GM12878 (cell line): ENCODE results near the gene KNSTRN. TPM values are rescaled to one million over a fixed set of nuclear protein-coding genes. Genes with fewer than 3 reads are reported as not detected.

Experiments used
- ATAC-seq: fragments of 200-7000 bp; cut with Tn5 transposase; 3 replicates; pipeline ENCODE4 v1.9.1; 2020; ENCODE audit warnings: mild to moderate bottlenecking, moderate library complexity
- BruUV-seq: library from RNA; stranded (reverse); fragments of 400-500 nt; replicated peaks from 2 replicates; lab custom pipeline; 2021; lab: Mats Ljungman, UMichigan
- CTCF ChIA-PET: fragments of 300-600 bp; sonication (Branson Sonifier 250); formaldehyde crosslinking; extraction: SDS; loops from one replicate; lab custom pipeline; 2021; ENCODE audit warnings: inconsistent platforms; lab: Yijun Ruan, JAX
- POLR2A ChIA-PET: fragments of 350-600 bp; formaldehyde crosslinking; extraction: SDS; loops from one replicate; lab custom pipeline; 2021; ENCODE audit warnings: inconsistent platforms; lab: Charles Lee
- RAD21 ChIA-PET: fragments of 300-600 bp; sonication (Branson Sonifier 250); formaldehyde crosslinking; loops from one replicate; lab custom pipeline; 2023; ENCODE audit warnings: antibody characterized with exemption; ENCODE audit not compliant: unreplicated experiment; lab: Charles Lee
- SMC1A ChIA-PET: fragments of 300-600 bp; sonication (Branson Sonifier 250); formaldehyde crosslinking; loops from one replicate; lab custom pipeline; 2023; ENCODE audit not compliant: unreplicated experiment, uncharacterized antibody; lab: Charles Lee
- DNase-seq: peaks from one replicate; pipeline ENCODE4 v3.0.0-alpha.2; 2011; ENCODE audit warnings: low read depth, low spot score
- FAIRE-seq: peaks from 3 replicates; lab custom pipeline; 2011; peaks lifted over from hg19 to GRCh38; lab: Jason Lieb, UNC
- H2AFZ ChIP-seq: 2 replicates; pipeline ENCODE4 v1.6.0; 2011; ENCODE audit warnings: low read depth, low read length, control low read depth; ENCODE audit not compliant: control insufficient read depth
- H3K27ac ChIP-seq: 2 replicates; pipeline ENCODE4 v1.5.1; 2011; ENCODE audit warnings: control low read depth; ENCODE audit not compliant: control insufficient read depth, insufficient read depth
- H3K27me3 ChIP-seq, 2 experiments: replicated peaks in 1 of 2; 2 replicates each; pipeline versions ENCODE4 v1.6.0 to v1.6.1; 2011; ENCODE audit warnings: low read length in 1 of 2; ENCODE audit not compliant: control insufficient read depth in 2 of 2, insufficient read depth in 2 of 2
- H3K36me3 ChIP-seq, 2 experiments: 2 replicates each; pipeline ENCODE4 v1.5.1; 2011; ENCODE audit warnings: low read length in 1 of 2; ENCODE audit not compliant: control insufficient read depth in 2 of 2, insufficient read depth in 2 of 2
- H3K4me1 ChIP-seq: 2 replicates; pipeline ENCODE4 v1.6.1; 2011; ENCODE audit warnings: mild to moderate bottlenecking, low read length, moderate library complexity, mixed read lengths; ENCODE audit not compliant: control insufficient read depth, insufficient read depth
- H3K4me2 ChIP-seq: 2 replicates; pipeline ENCODE4 v1.6.0; 2011; ENCODE audit warnings: control low read depth; ENCODE audit not compliant: control insufficient read depth, insufficient read depth
- H3K4me3 ChIP-seq: fragments of 200-600 bp; sonication (generic); 2 replicates; pipeline ENCODE4 v1.5.1; 2016
- H3K79me2 ChIP-seq: 2 replicates; pipeline ENCODE4 v1.6.0; 2011; ENCODE audit warnings: low read length; ENCODE audit not compliant: control insufficient read depth, insufficient read depth
- H3K9ac ChIP-seq: 2 replicates; pipeline ENCODE4 v1.8.0; 2011; ENCODE audit warnings: low read length, control low read depth, mixed read lengths; ENCODE audit not compliant: control insufficient read depth, insufficient read depth
- H3K9me3 ChIP-seq: replicated peaks from 3 replicates; pipeline ENCODE4 v1.5.1; 2011; ENCODE audit warnings: mild to moderate bottlenecking, low read length; ENCODE audit not compliant: control insufficient read depth, insufficient read depth
- H4K20me1 ChIP-seq: 2 replicates; pipeline ENCODE4 v1.6.0; 2011; ENCODE audit not compliant: control insufficient read depth, insufficient read depth
- BMI1 ChIP-seq: fragments of 450-650 bp; IDR thresholded peaks from 2 replicates; pipeline ENCODE4 v1.6.1; 2016; ENCODE audit warnings: mild to moderate bottlenecking, moderate library complexity, borderline replicate concordance
- CBX5 ChIP-seq: sonication (generic); IDR thresholded peaks from 2 replicates; pipeline ENCODE4 v1.6.1; 2016; ENCODE audit warnings: low read depth, moderate library complexity, mild to moderate bottlenecking, inconsistent platforms
- CHD4 ChIP-seq: fragments of 200-600 bp; sonication (generic); IDR thresholded peaks from 2 replicates; pipeline ENCODE4 v1.6.1; 2016; ENCODE audit warnings: mild to moderate bottlenecking
- EED ChIP-seq: sonication (generic); IDR thresholded peaks from 2 replicates; pipeline ENCODE4 v1.6.1; 2016; ENCODE audit warnings: antibody characterized with exemption, low read depth
- ESRRA ChIP-seq: IDR thresholded peaks from 2 replicates; pipeline ENCODE4 v1.6.1; 2012; ENCODE audit warnings: mild to moderate bottlenecking, low read length, improper control_type of control experiment
- FOXM1 ChIP-seq: IDR thresholded peaks from 2 replicates; pipeline ENCODE4 v1.6.1; 2012; ENCODE audit warnings: low read depth, mild to moderate bottlenecking, inconsistent platforms, low read length, moderate library complexity
- HDAC2 ChIP-seq: fragments of 200-600 bp; sonication (generic); IDR thresholded peaks from 2 replicates; pipeline ENCODE4 v1.6.1; 2017
- HDGF ChIP-seq: fragments of 450-650 bp; IDR thresholded peaks from 2 replicates; pipeline ENCODE4 v1.6.1; 2016; ENCODE audit warnings: antibody characterized with exemption
- IKZF2 ChIP-seq, 2 experiments: fragments of 450-650 bp; IDR thresholded peaks; 2 replicates each; pipeline ENCODE4 v1.6.1; 2017; ENCODE audit warnings: mild to moderate bottlenecking in 2 of 2, moderate library complexity in 2 of 2
- MTA3 ChIP-seq: IDR thresholded peaks from 2 replicates; pipeline ENCODE4 v1.6.1; 2012; ENCODE audit warnings: low read length, inconsistent platforms, borderline replicate concordance
- MYB ChIP-seq: fragments of 150-350 bp; IDR thresholded peaks from 2 replicates; pipeline ENCODE4 v1.6.1; 2014; ENCODE audit warnings: mild to moderate bottlenecking, low read depth, low read length, borderline replicate concordance
- MYC ChIP-seq: IDR thresholded peaks from 2 replicates; pipeline ENCODE4 v1.6.1; 2011; ENCODE audit warnings: mild to moderate bottlenecking, low read length, moderate library complexity, inconsistent platforms; ENCODE audit not compliant: insufficient read depth, insufficient replicate concordance, insufficient read length, severe bottlenecking
- NFYA ChIP-seq: IDR thresholded peaks from 2 replicates; pipeline ENCODE4 v1.6.1; 2011; ENCODE audit warnings: low read depth, mild to moderate bottlenecking, low read length, improper control_type of control experiment, borderline replicate concordance
- NFYB ChIP-seq: IDR thresholded peaks from 2 replicates; pipeline ENCODE4 v1.6.1; 2011; ENCODE audit warnings: low read depth, mild to moderate bottlenecking, low read length, improper control_type of control experiment, moderate library complexity; ENCODE audit not compliant: insufficient read depth
- SMC3 ChIP-seq: IDR thresholded peaks from 2 replicates; pipeline ENCODE4 v1.6.1; 2011; ENCODE audit warnings: low read length, improper control_type of control experiment, borderline replicate concordance
- TBL1XR1 ChIP-seq: IDR thresholded peaks from 2 replicates; pipeline ENCODE4 v1.6.1; 2012; ENCODE audit warnings: low read depth, low read length, improper control_type of control experiment
- ZZZ3 ChIP-seq: IDR thresholded peaks from 2 replicates; pipeline ENCODE4 v1.6.1; 2011; ENCODE audit warnings: low read depth; ENCODE audit not compliant: control insufficient read depth, insufficient read length
- WGBS: methylation state at CpG from one replicate; pipeline ENCODE4 v1.1.6; 2016; ENCODE audit warnings: low lambda C conversion rate; ENCODE audit not compliant: insufficient replicate concordance, insufficient coverage; ENCODE audit errors: missing lambda C conversion rate; 5-methylcytosine and 5-hydroxymethylcytosine counted together
- in situ Hi-C: fragments of 300-500 bp; cut with MboI; formaldehyde crosslinking; loops from 9 replicates; pipeline ENCODE4 v1.14.3; 2018; ENCODE audit warnings: mixed read lengths
- intact Hi-C: fragments of 100-400 bp; cut with micrococcal nuclease; formaldehyde crosslinking; loops from one replicate; pipeline ENCODE4 v1.14.2; 2022; ENCODE audit not compliant: unreplicated experiment
- polyA plus RNA-seq, 11 experiments: library from polyadenylated mRNA; depleted of rRNA in 4 of 11; unstranded in 6 of 11; stranded (reverse) in 5 of 11; fragments of >200 nt; fragmentation: Nextera tagmentation in 4 of 11; fragmentation: Illumina TruSeq in 1 of 11; extraction: Ambion mirVana in 4 of 11; extraction: Trizol in 1 of 11; gene quantifications; 1 replicate in 1 of 11; 2 replicates in 10 of 11; pipeline versions ENCODE4 v1.2.1 to v1.2.3, GENCODE V29; 2011 to 2016; ENCODE audit warnings: inconsistent platforms in 2 of 11, missing spikeins in 2 of 11, low read depth in 1 of 11
- total RNA-seq, 4 experiments: library from RNA; depleted of rRNA in 3 of 4; stranded (reverse); fragments of >200 nt in 3 of 4; fragmentation: Illumina TruSeq in 1 of 4; extraction: Trizol in 1 of 4; gene quantifications; 2 replicates each; pipeline versions ENCODE4 v1.2.1 to v1.2.3, GENCODE V29; 2013 to 2021
- TF ChIP-seq, protein P1 (sequence below): IDR thresholded peaks from 2 replicates; pipeline ENCODE4 v1.6.1; 2011; ENCODE audit warnings: borderline replicate concordance, low read depth, mild to moderate bottlenecking, moderate library complexity, low read length; ENCODE audit not compliant: insufficient read depth, poor library complexity, severe bottlenecking
- TF ChIP-seq, protein P2 (sequence below): fragments of 450-650 bp; IDR thresholded peaks from 2 replicates; pipeline ENCODE4 v1.6.1; 2017; ENCODE audit warnings: mild to moderate bottlenecking, low read depth, inconsistent platforms; ENCODE audit not compliant: poor library complexity, severe bottlenecking

Gene KNSTRN
- total and polyA plus RNA-seq, 10 of the 15 experiments (the other 5 are each of a cell fraction or from before 2014, with no cell fraction given): 30.3 to 72.1 (median 47.1) TPM

DNA sequence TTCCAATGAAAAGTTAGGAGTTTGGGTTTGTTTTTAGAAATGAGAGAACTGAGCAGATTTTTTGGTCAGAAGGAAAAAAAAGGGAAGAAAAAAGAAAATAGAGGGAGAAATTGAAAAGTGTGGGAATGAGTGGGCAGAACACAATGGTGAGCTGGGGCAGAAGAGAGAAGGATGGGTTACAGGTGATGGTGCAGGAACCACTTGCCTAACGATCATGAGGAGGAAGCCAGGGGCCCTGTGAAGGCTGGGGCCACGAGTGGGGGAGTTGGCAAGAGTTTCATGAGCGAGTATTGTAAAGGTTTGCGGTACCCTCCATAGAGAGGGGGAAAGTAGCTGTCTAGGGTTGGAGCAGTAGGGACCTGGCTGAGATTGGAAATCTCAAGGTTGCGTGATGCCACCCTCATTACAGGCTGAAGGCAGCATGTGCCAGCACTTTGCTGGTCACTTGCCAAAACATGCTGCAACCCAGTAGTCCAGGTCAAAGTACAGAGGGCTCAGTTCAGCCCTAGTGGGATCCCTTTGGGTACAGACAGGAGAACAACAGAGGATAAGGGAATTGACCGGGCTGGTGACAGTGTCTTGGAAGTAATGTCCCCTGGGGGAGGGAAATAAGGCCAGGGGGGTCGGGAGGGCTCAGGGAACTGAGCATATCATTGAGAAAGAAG, 29.7 kb downstream of the KNSTRN start:
- Histone ChIP-seq H3K4me3 (no peak overlapping the region), H3K27me3 (no peaks in the 10 kb centered on the region), H3K27ac (no peak overlapping the region), H3K79me2 (0 out of 2 replicates have a peak, but pooled peaks cover 3% of the 10 kb centered on the region), H3K9me3 (no peaks in the 10 kb centered on the region), H3K9ac (no peak overlapping the region), H4K20me1 (no peaks in the 10 kb centered on the region), H3K4me2 (no peak overlapping the region), H2AFZ (no peak overlapping the region), H3K4me1 (peaks cover 22% of the 10 kb centered on the region), H3K36me3 (peaks cover 28 to 30% of the 10 kb centered on the region in 2 experiments)
- CTCF ChIA-PET: interaction anchor here (0.6 to 1.6 kb wide), 3 partner anchors 70 to 75 kb away, joined by 3 to 5 read pairs (median 3); no protein-coding TSS in a partner anchor
- POLR2A ChIA-PET: no interaction called here
- no peak for DNase-seq
- intact Hi-C loops (no loop called here), in situ Hi-C loops (no loop called here)
- no peak for TF ChIP-seq SMC3
- TF ChIP-seq MYB: no peak
- no peak for TF ChIP-seq CBX5
- TF ChIP-seq FOXM1: no peak
- no peak for TF ChIP-seq BMI1
- TF ChIP-seq NFYA: no peak
- no peak for TF ChIP-seq IKZF2 (IDR thresholded peaks at IDR 0.05)
- no peak for TF ChIP-seq MYC
- no peak for TF ChIP-seq CHD4
- no peak for TF ChIP-seq HDGF
- TF ChIP-seq HDAC2: no peak
- TF ChIP-seq ESRRA: no peak
- no peak for TF ChIP-seq TBL1XR1
- TF ChIP-seq, protein P1, sequence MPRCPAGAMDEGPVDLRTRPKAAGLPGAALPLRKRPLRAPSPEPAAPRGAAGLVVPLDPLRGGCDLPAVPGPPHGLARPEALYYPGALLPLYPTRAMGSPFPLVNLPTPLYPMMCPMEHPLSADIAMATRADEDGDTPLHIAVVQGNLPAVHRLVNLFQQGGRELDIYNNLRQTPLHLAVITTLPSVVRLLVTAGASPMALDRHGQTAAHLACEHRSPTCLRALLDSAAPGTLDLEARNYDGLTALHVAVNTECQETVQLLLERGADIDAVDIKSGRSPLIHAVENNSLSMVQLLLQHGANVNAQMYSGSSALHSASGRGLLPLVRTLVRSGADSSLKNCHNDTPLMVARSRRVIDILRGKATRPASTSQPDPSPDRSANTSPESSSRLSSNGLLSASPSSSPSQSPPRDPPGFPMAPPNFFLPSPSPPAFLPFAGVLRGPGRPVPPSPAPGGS: no peak
- TF ChIP-seq, protein P2, sequence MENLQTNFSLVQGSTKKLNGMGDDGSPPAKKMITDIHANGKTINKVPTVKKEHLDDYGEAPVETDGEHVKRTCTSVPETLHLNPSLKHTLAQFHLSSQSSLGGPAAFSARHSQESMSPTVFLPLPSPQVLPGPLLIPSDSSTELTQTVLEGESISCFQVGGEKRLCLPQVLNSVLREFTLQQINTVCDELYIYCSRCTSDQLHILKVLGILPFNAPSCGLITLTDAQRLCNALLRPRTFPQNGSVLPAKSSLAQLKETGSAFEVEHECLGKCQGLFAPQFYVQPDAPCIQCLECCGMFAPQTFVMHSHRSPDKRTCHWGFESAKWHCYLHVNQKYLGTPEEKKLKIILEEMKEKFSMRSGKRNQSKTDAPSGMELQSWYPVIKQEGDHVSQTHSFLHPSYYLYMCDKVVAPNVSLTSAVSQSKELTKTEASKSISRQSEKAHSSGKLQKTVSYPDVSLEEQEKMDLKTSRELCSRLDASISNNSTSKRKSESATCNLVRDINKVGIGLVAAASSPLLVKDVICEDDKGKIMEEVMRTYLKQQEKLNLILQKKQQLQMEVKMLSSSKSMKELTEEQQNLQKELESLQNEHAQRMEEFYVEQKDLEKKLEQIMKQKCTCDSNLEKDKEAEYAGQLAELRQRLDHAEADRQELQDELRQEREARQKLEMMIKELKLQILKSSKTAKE: no peak
- TF ChIP-seq EED: no peak
- TF ChIP-seq ZZZ3: no peak
- no peak for TF ChIP-seq MTA3
- TF ChIP-seq NFYB: no peak
- SMC1A ChIA-PET: no interaction called here
- BruUV-seq: no TSS peak
- 91% methylated on average over 7 of the region's 7 CpGs for WGBS
- no peak for FAIRE-seq
- no peak for ATAC-seq
- RAD21 ChIA-PET: no interaction called here
